Caco-2 (cell line): ENCODE results near the gene DNALI1. TPM values are rescaled to one million over a fixed set of nuclear protein-coding genes. Genes with fewer than 3 reads are reported as not detected.

Source experiments
- BruUV-seq: library from RNA; stranded (reverse); fragments of 400-500 nt; replicated peaks from 2 replicates; lab custom pipeline; 2021; lab: Mats Ljungman, UMichigan
- CTCF ChIA-PET: fragments of 300-600 bp; sonication (Branson Sonifier 250); formaldehyde crosslinking; loops from one replicate; lab custom pipeline; 2022; ENCODE audit warnings: antibody characterized with exemption; lab: Charles Lee
- POLR2A ChIA-PET: fragments of 300-600 bp; sonication (Branson Sonifier 250); formaldehyde crosslinking; loops from one replicate; lab custom pipeline; 2022; ENCODE audit warnings: antibody characterized with exemption; lab: Charles Lee
- DNase-seq, 2 experiments: peaks; one replicate each; pipeline versions ENCODE4 v3.0.0 to v3.0.0-alpha.2; 2020 to 2022
- H3K27me3 ChIP-seq: replicated peaks from 2 replicates; pipeline ENCODE4 v1.6.0; 2011; ENCODE audit warnings: low read length; ENCODE audit not compliant: control insufficient read depth, insufficient read depth
- H3K36me3 ChIP-seq: 2 replicates; pipeline ENCODE4 v1.5.1; 2011; ENCODE audit warnings: low read length; ENCODE audit not compliant: control insufficient read depth, insufficient read depth
- H3K4me1 ChIP-seq: fragments of 250-450 bp; sonication (Bioruptor Pico); 2 replicates; pipeline ENCODE4 v1.5.1; 2020; ENCODE audit warnings: mild to moderate bottlenecking
- H3K4me3 ChIP-seq: 2 replicates; pipeline ENCODE4 v1.5.1; 2011; ENCODE audit warnings: low read depth, mild to moderate bottlenecking, control low read depth, low read length
- H3K9me3 ChIP-seq: fragments of 250-450 bp; sonication (Bioruptor Pico); 2 replicates; pipeline ENCODE4 v1.5.1; 2020; ENCODE audit warnings: mild to moderate bottlenecking, moderate library complexity
- H3K27ac Mint-ChIP-seq: one replicate; pipeline ENCODE4 v1.8.0; 2022; ENCODE audit warnings: mixed read lengths; ENCODE audit not compliant: unreplicated experiment
- H3K27me3 Mint-ChIP-seq: one replicate; pipeline ENCODE4 v1.8.0; 2022; ENCODE audit warnings: mixed read lengths; ENCODE audit not compliant: insufficient read depth, unreplicated experiment
- H3K36me3 Mint-ChIP-seq: one replicate; pipeline ENCODE4 v1.8.0; 2022; ENCODE audit warnings: mild to moderate bottlenecking, mixed read lengths; ENCODE audit not compliant: insufficient read depth, unreplicated experiment
- H3K4me1 Mint-ChIP-seq: one replicate; pipeline ENCODE4 v1.8.0; 2022; ENCODE audit warnings: low read depth, mixed read lengths; ENCODE audit not compliant: unreplicated experiment
- H3K4me3 Mint-ChIP-seq: one replicate; pipeline ENCODE4 v1.8.0; 2022; ENCODE audit warnings: mild to moderate bottlenecking, moderate library complexity, mixed read lengths; ENCODE audit not compliant: unreplicated experiment
- H3K9me3 Mint-ChIP-seq: one replicate; pipeline ENCODE4 v1.8.0; 2022; ENCODE audit warnings: mixed read lengths; ENCODE audit not compliant: unreplicated experiment
- CTCF ChIP-seq, 2 experiments: fragments of 200-600 bp in 1 of 2; IDR thresholded peaks; 1 replicate in 1 of 2; 2 replicates in 1 of 2; pipeline versions ENCODE4 v1.5.1 to v1.8.0; 2011 to 2022; ENCODE audit warnings: antibody characterized with exemption in 1 of 2, control low read depth in 1 of 2, inconsistent platforms in 1 of 2, low read depth in 1 of 2, low read length in 1 of 2, mild to moderate bottlenecking in 1 of 2, moderate library complexity in 1 of 2; ENCODE audit not compliant: insufficient read depth in 1 of 2, severe bottlenecking in 1 of 2, unreplicated experiment in 1 of 2
- intact Hi-C: fragments of 100-400 bp; cut with micrococcal nuclease; formaldehyde crosslinking; loops from one replicate; pipeline ENCODE4 v1.10.0; 2022; ENCODE audit not compliant: unreplicated experiment
- total RNA-seq: library from RNA; stranded (reverse); gene quantifications from 2 replicates; pipeline ENCODE4 v1.2.3, GENCODE V29; 2022

Gene DNALI1
- total RNA-seq, 1 experiment from 2014 or later = 0.27 TPM

GRCh38 chr1:37596182-37596667 is 39.5 kb downstream of the DNALI1 start:
- BruUV-seq = no TSS peak
- CTCF ChIA-PET = interaction anchor here (1.4 kb wide), 2 partner anchors 81 to 94 kb away, joined by 4 to 5 read pairs; partner anchors contain the start of gene MEAF6

GRCh38 chr1:37599940-37600339 is 43.2 kb downstream of the DNALI1 start:
- Mint-ChIP-seq H3K27ac (no peak overlapping the region), H3K9me3 (no peaks in the 10 kb centered on the region), H3K4me3 (no peak overlapping the region), H3K36me3 (peaks cover 10% of the 10 kb centered on the region), H3K27me3 (no peaks in the 10 kb centered on the region), H3K4me1 (peaks cover 5% of the 10 kb centered on the region)
- Histone ChIP-seq H3K4me1 (0 out of 2 replicates have a peak, but pooled peaks cover 6% of the 10 kb centered on the region), H3K9me3 (no peaks in the 10 kb centered on the region), H3K36me3 (no peaks in the 10 kb centered on the region), H3K27me3 (no peaks in the 10 kb centered on the region), H3K4me3 (no peak overlapping the region)
- DNase-seq = no peak
- TF ChIP-seq CTCF (IDR thresholded peaks at IDR 0.05; ENCODE audit: insufficient read depth in 1 of 2, low read depth in 1 of 2, low read length in 1 of 2, severe bottlenecking in 1 of 2, unreplicated experiment in 1 of 2) = no peak
- POLR2A ChIA-PET = no interaction called here
- CTCF ChIA-PET = no interaction called here
- intact Hi-C loops = no loop called here
- no TSS peak for BruUV-seq

More at GRCh38 chr1:37596182-37596667, 39.5 kb downstream of the DNALI1 start:
- peak overlapping the region; percentile 100 for H3K4me3 Mint-ChIP-seq
- no peak for DNase-seq
- H3K4me3 ChIP-seq = peak overlapping the region; percentile 40
- no peaks in the 10 kb centered on the region for H3K9me3 ChIP-seq
- TF ChIP-seq CTCF (IDR thresholded peaks at IDR 0.05; ENCODE audit: insufficient read depth in 1 of 2, low read depth in 1 of 2, low read length in 1 of 2, severe bottlenecking in 1 of 2, unreplicated experiment in 1 of 2) = no peak
- 0 out of 2 replicates have a peak, but pooled peaks cover 6% of the 10 kb centered on the region for H3K4me1 ChIP-seq
- H3K9me3 Mint-ChIP-seq = no peaks in the 10 kb centered on the region
- H3K27ac Mint-ChIP-seq = peak overlapping the region; percentile 100
- peaks cover 24% of the 10 kb centered on the region for H3K36me3 Mint-ChIP-seq
- intact Hi-C loops = no loop called here
- no peaks in the 10 kb centered on the region for H3K27me3 Mint-ChIP-seq
- H3K27me3 ChIP-seq = no peaks in the 10 kb centered on the region
- H3K36me3 ChIP-seq = no peaks in the 10 kb centered on the region
- no peaks in the 10 kb centered on the region for H3K4me1 Mint-ChIP-seq
- POLR2A ChIA-PET = interaction anchor here (1.0 to 1.4 kb wide), 2 partner anchors 16 to 94 kb away, joined by 3 to 4 read pairs; a partner anchor contains a TSS

GRCh38 chr1:37601441-37601840 is 44.7 kb downstream of the DNALI1 start:
- no peak for DNase-seq
- Mint-ChIP-seq H3K36me3 (no peaks in the 10 kb centered on the region), H3K4me1 (peaks cover 6% of the 10 kb centered on the region), H3K27ac (no peak overlapping the region), H3K27me3 (no peaks in the 10 kb centered on the region), H3K4me3 (no peak overlapping the region), H3K9me3 (no peaks in the 10 kb centered on the region)
- intact Hi-C loops = no loop called here
- Histone ChIP-seq H3K4me1 (0 out of 2 replicates have a peak, but pooled peaks cover 2% of the 10 kb centered on the region), H3K9me3 (no peaks in the 10 kb centered on the region), H3K27me3 (no peaks in the 10 kb centered on the region), H3K4me3 (no peak overlapping the region), H3K36me3 (no peaks in the 10 kb centered on the region)
- no TSS peak for BruUV-seq
- CTCF ChIA-PET = no interaction called here
- no peak for TF ChIP-seq CTCF (IDR thresholded peaks at IDR 0.05; ENCODE audit: insufficient read depth in 1 of 2, low read depth in 1 of 2, low read length in 1 of 2, severe bottlenecking in 1 of 2, unreplicated experiment in 1 of 2)
- POLR2A ChIA-PET = no interaction called here
